Measurements from ENCODE around the gene CD300LG.
"Not testable (repeated sequence)": the region's sequence is repeated elsewhere in the genome, so short reads cannot be mapped to it uniquely, and the experiment has no call there.

CD300LG gene

DNA sequence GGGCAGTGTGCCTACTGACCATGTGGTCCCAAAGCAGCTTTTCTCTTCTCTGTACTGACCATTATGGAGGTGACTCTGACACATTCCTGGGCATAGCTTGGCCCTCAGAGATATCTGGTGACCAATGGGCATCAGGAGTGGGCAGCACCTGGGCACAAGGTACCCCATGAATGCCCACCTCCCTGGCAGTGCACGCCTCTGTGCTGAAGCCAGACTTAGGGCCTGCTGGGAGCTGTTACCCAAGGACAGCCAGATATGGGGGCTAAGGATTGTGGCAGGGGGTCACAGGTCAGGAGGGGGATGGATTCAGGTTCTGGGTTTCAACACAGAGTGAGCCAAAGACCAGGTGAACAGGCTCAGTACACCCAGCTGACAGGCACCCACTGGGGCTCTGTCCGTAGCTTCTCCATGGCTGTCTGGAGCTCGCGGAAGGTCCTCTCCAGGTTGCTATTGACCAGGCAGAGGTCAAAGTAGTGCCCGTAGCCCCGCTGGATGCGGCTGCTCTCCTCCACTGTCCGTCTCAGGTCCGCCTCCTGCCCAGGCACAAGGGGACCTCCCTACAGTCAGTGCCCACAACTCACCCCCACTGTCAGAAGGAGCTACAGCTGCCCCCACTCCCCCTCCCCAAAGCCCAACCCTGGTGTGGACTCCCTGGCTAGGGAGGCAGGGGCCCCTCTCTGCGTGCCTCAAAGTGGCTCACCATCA lies 30.6 kb downstream of the CD300LG start:
- no peak for DNase-seq (ENCODE audit: low read depth in 4 of 4, low spot score in 1 of 4)

GRCh38 chr17:43878260-43879175 lies 31.5 kb downstream of the CD300LG start:
- DNase-seq (ENCODE audit: low read depth in 4 of 4, low spot score in 1 of 4): peak; percentile 21 to 55 (median 50)

- no peak for DNase-seq (ENCODE audit: low read depth in 4 of 4, low spot score in 1 of 4)
Measured at GRCh38 chr17:43879723-43880419, 32.9 kb downstream of the CD300LG start.

DNA sequence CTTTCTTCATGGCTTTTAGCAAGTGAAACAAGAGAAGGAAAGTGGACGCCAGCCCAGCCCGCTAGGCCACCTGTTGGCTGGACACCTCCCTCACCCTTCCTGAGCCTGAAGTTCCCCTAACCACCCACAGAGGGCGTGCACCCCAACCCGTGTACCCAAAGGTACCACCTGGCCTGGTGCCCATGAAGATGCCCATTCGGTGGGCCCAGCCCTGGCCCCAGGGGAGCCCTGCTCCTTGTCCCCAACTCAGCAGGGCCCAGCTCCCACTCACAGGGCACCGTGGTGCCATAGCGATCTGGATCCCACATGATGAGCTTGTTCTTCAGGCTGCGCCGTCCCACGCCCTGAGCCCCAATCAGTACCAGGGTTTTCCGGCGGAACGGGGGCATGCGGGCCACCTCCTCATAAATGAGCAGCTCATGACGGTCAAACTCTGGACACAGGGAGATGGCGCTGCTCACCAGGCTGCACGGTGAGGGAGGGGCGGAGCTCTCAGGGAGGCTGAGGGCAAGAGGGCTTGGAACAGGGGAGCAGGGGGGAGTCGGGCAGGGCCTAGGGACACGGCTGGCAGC lies 33.5 kb downstream of the CD300LG start:
- peak; percentile 15 to 27 (median 19) for DNase-seq (ENCODE audit: low read depth in 4 of 4, low spot score in 1 of 4)

DNA sequence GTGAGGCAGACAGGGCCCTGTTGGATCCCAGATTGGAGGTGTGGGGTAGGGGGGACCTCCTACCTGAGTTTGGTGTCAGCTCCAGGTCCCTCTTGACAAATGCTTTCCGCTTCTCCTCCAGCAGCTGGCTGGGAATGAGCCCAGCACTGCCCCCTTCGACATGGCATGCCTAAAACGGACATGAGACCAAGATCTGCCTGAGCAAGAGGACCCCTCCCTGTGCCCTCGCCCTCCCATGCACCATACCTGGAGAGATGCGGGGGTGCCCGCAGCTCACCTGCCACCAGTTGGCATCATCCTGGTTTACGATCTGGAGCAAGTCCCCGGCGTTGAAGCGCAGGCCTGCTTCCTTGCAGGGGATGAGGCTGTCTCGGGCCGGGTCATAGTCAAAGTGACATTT lies 34.2 kb downstream of the CD300LG start:
- DNase-seq (ENCODE audit: low read depth in 4 of 4, low spot score in 1 of 4): no peak

GRCh38 chr17:43881758-43882505 lies 35.0 kb downstream of the CD300LG start:
- no peak for DNase-seq (ENCODE audit: low read depth in 4 of 4, low spot score in 1 of 4)

DNA sequence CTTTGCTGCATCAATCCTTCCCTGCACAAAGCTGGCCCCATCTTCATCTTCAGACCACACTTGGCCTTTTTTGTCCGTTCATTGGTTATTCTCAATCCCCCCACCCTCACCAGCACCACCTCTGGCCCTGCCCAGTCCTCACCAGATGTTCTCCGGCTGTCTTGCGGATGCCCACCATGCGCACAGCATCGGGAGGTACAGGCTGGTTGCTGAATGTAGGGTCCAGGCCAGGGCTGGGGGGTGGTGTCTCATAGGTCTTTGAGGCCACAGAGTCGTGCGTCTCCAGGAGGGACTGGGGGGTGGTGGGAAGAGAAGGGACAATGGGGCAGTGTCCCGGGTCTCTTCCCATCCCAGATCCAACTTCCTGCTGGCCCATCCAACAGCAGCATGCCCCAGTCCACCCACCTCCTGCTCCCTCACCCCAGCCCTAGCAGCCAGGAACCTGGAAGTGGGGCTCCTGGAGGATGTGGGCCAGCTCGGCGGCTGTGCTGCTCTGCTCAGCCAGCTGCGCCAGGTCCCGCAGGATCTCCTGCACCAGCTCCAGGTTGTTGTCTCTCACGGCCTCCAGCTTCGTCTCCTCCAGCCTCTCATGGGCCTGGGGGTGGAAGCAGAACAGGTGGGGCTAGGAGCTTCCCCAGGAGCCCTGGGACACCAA lies 35.9 kb downstream of the CD300LG start:
- no peak for DNase-seq (ENCODE audit: low read depth in 4 of 4, low spot score in 1 of 4)

DNA sequence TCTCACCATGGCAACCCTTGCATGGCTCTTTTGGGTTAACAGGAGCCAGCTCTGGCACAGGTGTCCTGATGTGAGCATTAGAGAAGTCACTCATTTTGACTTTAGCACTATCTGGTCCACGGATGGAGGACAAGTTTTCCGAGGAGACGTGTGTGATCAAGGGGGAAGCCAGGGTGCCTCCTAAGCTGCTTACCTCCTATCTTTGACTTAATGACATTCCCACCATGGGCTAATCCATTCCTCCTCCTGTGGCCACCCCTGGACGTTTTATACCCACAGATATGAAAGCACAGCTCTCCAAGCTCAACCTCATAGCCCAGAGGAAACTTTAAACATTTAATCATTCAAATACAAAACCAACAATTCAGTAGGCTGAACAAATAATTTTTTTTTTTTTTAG lies 41.6 kb downstream of the CD300LG start:
- no peak for DNase-seq (ENCODE audit: low read depth in 4 of 4, low spot score in 1 of 4)

DNA sequence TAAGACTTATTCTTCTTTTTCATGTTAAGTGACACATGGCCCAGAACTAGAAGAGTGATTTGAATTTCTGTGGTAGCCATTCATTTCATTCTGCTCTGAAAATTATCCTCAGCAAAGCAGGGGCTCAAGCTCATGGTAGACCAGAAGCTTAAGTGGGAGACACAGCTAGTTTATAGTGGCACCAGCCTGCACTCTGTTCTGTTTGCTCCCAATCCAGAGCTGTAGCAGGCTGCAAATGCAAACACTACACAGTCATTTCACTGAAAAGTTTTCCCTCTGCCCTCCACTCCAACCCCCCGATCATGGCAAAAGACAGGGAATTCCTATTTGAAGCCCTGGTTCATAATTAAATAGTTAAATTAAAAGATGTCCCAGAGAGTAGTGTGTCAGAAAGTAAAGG lies 43.3 kb downstream of the CD300LG start:
- DNase-seq (ENCODE audit: low read depth in 4 of 4, low spot score in 1 of 4): no peak

- DNase-seq (ENCODE audit: low read depth in 4 of 4, low spot score in 1 of 4): no peak
Measured at GRCh38 chr17:43891851-43892646, 45.1 kb downstream of the CD300LG start.

- no peak for DNase-seq (ENCODE audit: low read depth in 4 of 4, low spot score in 1 of 4)
Measured at GRCh38 chr17:43892647-43892952, 45.6 kb downstream of the CD300LG start.

DNA sequence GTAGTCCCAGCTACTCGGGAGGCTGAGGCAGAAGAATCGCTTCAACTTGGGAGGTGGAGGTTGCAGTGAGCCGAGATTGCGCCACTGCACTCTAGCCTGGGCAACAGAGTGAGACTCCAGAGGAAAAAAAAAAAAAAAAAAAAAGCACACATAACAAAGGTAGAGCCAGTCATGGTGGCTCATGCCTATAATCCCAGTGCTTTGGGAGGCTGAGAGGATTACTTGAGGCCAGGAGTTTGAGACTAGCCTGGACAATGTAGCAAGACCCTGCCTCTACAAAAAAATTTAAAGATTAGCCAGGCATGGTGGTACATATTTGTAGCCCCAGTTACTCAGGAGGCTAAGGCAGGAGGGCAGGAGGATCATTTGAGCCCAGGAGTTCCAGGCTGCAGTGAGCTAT lies 47.5 kb downstream of the CD300LG start:
- DNase-seq (ENCODE audit: low read depth in 4 of 4, low spot score in 1 of 4): not testable (repeated sequence)

- DNase-seq (ENCODE audit: low read depth in 4 of 4, low spot score in 1 of 4): no peak
Measured at GRCh38 chr17:43897831-43898230, 50.9 kb downstream of the CD300LG start.

- DNase-seq (ENCODE audit: low read depth in 4 of 4, low spot score in 1 of 4): no peak
Measured at GRCh38 chr17:43898446-43898845, 51.5 kb downstream of the CD300LG start.

- peak; percentile 52 to 82 (median 70) for DNase-seq (ENCODE audit: low read depth in 4 of 4, low spot score in 1 of 4)
Measured at GRCh38 chr17:43900183-43900857, 53.3 kb downstream of the CD300LG start.

DNA sequence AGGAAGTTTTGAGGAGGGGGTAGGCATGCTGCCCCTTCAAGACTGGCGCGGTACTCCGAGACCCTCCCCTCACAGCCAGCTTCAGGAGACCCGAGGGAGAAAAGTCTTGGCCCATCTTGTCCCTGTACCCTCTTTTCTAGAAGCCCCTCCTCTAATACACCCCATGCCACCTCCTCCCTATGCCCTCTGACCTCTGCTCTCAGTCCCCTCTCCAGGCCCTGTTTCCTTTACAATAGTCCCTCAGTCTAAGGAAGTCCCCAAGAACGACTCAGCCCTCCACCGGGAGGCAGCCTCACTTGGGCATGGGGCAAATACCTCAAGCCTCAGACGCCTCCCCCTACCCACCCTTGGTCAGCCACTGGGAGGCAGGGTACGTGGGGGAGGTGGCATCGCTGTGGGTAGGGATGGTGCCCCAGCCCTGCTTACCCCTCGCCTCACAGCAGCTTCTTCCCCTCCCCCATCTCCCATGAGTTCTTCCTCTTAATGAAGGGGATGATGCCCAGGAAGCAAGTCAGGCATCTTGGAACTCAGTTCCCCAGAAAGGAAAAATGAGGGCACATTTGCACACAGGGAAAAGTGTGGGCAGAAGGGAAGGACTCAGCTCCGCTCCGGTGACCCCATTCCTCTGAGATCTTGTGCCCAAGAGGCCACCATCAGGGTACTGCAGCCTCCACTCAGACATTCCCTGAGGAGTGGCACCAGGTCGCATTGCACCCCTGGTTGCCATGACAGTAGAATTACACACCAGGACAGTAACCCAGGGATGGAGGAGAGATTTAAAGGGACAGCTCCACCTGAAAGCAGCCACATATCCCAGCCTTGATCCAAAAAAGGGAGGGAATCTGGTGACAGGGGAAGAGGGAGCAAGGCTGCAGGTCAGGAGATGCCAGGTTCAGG lies 54.1 kb downstream of the CD300LG start:
- no peak for DNase-seq (ENCODE audit: low read depth in 4 of 4, low spot score in 1 of 4)

DNA sequence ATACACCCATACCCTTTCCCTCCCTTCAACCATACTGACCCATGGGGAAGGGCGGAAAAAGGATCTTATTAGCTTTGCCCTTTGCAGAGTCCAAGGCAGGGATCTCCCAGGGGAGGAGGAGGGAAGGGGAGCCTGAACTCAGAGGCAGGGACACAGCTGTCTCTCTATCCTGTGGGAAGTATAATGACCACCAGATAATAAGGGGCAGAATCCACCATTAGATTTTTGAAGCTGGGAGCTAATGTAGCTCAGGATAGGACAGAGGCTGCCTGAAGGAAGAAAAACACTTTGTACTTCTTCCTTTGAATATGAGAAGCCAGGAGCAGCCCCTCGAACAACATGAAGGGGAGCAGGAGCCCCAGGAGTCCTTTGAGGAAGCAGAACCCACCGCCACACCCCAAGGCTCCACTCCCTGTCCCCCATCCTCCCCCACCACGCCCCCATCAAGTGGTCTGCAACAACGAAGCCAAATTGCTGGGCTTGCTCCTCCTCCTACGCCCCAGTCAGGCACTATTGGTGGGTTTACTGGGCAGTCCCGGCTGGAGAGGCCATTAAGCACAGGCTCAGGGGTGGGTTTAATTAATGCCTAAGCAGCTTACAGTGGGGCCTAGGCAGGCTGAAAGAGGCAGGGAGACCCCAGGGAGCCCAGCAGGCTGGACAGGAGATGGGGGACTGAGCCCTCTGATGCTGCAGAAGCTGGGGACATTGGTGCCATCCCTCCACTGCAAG lies 55.0 kb downstream of the CD300LG start:
- no peak for DNase-seq (ENCODE audit: low read depth in 4 of 4, low spot score in 1 of 4)
